GM19023 (cell line): Measurements from ENCODE around the gene CYBA.

ENCODE experiments used
- ATAC-seq: cut with Tn5 transposase; IDR thresholded peaks from one replicate; pipeline ENCODE4 v1.9.1; 2021; ENCODE audit warnings: mild to moderate bottlenecking, moderate library complexity; ENCODE audit not compliant: unreplicated experiment

The CYBA gene

DNA sequence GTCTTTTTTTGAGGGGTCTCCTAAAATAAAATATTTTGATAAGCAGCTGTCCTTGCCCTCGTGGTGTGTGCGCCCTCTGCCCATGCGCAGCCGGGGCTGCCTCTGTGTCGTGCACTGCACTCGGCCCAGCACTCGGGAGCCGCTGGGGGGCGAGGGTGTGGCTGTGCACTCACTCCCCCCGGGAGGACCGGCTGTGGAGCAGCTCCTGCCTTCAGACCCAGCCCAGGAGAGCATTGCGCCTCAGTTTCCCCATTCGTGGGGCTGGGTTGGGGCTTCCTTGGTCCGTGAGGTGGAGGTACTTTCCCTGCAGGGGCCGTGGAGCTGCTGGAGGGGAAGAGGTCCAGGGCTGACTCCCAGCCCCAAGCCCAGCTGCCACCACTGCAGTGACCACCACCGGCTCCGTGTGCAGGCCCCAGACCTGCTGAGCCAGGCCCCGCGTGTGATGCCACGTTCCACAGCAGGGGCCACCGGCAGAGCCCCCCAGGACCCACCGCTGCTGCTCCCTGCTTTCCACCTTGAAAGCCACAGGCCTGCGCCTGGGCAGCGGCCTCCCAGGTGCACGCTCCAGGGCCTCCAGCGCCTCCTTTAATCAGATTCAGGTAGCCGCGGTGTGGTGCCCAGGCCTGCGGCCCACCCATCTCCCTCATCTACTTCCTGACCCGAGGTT lies 18.8 kb downstream of the CYBA start:
- ATAC-seq, result no peak

DNA sequence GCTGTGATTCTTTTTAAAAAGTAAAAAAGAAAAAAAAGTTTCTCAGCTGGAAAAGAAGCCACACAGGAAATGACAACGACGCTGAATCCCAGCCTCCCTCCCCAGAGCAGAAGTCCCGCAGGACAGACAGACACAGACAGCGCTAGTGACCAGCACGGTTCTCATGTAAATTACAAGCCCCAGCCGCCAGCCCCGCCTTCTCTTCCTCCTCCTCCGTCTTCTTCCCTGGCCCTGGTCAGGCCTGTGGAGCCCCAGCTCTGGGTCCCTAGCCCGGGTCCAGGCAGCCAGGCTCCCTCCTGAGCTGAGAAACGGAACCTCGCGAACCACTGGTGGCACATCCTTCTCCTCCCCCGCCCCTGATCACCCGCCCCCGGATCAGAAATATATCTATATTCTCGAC lies 19.5 kb downstream of the CYBA start:
- ATAC-seq, result no peak

DNA sequence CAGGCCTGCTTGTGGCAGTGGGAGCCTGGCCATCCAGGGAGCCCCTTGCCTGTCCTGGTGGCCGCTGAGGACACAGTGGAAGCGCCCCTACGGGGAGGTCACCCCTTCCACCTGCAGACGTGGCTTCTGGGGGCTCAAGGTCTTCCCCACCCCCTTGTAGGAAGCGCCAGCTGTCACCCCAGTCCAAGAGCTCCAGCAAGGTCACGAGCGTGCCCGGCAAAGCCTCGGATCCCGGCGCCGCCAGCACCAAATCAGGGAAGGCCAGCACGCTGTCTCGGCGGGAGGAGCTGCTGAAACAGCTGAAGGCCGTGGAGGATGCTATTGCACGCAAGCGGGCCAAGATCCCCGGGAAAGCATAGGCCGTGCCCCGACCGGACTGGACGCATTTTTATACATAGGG lies 19.9 kb downstream of the CYBA start:
- ATAC-seq, result no peak

DNA sequence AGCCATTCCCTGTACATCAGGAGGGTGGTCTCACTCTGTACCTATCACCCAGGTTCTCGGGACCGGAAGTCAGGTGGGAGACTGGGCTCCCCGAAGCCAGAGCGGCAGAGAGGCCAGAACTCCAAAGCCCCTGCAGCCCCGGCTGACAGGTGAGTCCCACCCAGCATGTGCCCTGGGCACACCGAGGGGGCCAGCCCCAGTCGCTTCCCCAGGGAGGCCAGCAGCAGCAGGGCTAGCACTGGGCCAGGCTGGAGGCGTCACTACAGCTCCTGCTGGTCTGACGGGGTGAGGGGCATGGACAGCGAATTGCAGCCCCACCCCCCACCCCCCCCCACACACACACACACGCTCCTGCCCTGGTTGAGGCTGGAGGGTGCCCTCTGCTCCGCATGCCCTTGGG lies 20.4 kb downstream of the CYBA start:
- no peak for ATAC-seq

DNA sequence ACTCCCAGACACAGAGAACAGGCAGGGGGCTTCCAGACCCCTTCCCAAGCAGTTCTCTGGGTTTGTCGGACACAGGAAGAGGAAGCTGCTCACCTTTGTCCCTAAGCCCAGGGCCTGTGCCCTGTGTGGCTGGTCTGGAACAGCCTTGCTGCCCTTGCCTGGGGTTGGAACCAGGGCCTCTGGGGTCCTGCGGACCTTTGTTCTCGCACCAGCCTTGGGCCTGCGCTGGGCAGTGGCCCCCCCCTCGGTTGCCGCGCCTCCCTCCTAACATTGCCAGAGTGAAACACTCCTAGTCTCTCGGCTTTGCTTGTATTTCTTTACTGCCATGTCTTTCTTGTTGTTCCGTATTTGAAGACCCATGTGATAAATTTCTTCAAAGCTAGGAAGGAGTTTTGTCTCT lies 21.0 kb downstream of the CYBA start:
- no peak for ATAC-seq

DNA sequence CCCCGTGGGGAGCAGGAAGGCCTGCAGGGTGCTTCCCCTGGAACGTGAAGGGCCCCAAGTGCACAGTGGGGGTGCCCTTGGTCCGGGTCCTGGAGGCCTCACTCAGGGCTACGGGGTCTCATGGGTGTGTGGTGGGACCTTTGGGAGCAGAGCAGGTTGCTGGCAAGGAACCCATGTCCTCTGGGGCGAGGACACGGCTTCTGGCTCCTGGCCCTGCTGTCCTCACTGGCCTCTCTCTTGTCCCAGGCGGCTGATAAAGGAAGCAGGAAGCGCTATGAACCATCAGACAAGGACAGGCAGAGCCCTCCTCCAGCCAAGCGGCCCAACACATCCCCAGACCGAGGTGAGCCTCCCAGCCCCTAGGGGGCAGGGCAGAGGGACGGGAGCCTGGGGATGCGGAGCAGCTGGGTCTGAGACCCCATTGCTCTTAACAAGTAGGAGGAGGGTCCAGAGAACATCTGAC lies 22.3 kb downstream of the CYBA start:
- no peak for ATAC-seq

DNA sequence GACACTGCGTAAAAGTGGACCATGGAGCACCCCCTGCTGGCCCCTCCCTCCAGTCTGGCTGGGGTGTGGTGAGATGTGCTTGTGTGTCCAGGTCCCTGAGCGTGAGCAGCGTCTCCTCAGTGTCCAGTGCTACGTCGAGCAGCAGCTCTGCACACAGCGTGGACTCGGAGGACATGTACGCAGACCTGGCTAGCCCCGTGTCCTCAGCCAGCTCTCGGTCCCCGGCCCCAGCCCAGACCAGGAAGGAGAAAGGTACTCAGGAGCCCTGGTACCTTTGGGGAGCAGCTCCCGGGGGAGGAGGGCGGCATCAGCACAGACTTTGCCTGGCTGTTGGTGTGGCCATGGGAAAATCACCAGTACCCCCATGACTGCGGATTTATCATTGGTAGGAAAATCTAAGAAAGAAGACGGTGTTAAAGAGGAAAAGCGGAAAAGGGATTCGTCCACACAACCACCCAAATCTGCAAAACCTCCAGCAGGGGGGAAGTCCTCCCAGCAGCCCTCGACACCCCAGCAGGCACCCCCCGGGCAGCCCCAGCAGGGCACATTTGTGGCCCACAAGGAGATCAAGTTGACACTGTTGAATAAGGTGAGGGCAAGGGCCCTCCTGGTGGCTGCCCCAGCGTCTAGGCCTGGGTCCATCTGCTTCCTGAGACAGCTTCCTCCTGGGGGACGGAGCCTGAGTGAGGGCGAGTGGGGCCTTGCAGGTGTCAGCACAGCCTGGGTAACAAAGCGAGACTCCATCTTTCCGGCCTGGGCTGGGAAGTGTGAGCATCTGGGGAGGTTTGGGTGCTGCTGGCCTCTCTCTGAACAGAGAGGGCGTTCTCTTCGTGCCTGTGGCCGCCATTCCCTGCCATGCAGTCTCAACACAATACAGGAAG lies 23.1 kb downstream of the CYBA start:
- ATAC-seq, result no peak

DNA sequence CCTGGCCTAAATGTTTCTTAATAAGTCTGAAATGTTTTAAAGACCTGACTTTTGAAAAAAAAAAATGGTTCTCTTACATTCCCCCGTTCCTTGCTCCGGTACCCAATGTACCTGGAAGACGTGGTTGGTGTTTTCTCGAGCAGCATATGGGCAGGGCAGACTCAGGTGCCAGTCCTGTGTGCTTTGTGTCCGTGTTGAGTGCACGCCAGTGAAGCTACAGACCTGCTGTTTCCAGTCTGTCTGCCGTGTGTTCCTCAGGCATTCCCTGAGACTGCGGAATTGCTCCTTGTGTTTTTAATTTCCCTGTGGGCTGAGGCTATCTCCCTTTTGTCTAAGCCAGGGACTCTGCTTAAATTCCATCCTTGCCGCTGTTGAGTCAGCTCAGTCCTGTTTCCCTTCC lies 24.2 kb downstream of the CYBA start:
- no peak for ATAC-seq

DNA sequence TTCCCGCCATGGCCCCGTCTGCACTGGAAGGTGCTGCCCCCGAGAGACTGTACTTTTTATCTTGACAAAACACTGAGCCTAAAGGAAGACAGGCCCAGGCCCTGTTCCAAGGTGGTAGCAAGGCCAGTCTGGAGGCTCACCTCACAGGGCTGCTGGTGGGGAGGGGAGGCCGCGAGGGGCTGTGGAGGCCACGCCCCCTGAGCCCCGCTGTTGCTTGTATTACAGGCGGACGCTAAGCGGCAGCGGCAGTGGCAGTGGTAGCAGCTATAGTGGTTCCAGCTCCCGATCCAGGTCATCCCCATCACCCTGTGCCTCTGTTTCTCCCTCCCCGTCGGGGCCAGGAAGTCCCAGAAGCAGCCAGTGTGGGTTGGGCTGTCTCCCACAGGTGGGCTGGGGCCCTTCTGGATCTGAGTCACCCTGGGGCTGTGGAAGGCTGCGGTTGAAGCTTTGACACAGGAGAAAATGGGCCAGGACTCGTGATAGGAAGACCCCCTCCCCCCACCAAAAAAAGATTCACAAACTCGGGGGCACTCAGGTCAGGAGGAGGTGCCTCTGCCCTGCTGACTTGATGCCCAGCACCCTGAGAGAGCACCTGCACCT lies 25.8 kb downstream of the CYBA start:
- ATAC-seq, result no peak

DNA sequence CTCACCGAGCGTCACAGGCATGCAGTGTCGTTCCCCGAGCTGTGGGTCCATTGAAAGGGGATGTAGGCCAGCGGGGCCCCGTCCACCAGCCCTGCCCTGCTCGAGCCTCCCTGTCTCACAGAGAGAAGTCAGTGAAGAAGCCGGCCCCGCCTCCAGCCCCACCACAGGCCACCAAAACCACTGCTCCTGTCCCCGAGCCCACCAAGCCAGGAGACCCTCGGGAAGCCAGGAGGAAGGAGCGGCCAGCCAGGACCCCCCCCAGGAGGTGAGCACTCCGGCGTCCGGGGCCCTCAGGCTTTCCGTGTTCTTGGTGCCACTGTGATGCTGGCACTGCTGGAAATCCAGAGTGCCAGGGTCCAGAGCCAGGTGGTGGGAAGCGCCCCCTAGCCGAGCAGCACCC lies 26.4 kb downstream of the CYBA start:
- ATAC-seq, result no peak

DNA sequence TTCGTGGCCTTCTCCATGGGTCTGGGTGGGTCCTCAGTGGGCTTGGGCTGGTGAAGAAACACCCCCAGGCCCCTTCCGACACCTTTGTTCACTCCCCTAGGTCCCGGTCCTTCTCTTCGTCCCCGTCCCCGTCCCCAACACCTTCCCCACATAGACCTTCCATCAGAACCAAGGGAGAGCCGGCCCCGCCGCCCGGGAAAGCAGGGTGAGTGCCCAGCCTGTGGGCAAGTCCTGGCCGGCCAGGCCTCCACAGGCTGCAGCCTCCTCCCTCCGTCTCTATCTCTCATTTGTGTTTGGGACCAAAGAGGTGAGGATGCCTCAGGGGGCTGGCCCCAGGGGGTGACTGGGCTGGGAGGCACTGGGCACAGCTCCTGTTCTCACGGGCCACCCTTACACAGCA lies 27.0 kb downstream of the CYBA start:
- ATAC-seq, result no peak

DNA sequence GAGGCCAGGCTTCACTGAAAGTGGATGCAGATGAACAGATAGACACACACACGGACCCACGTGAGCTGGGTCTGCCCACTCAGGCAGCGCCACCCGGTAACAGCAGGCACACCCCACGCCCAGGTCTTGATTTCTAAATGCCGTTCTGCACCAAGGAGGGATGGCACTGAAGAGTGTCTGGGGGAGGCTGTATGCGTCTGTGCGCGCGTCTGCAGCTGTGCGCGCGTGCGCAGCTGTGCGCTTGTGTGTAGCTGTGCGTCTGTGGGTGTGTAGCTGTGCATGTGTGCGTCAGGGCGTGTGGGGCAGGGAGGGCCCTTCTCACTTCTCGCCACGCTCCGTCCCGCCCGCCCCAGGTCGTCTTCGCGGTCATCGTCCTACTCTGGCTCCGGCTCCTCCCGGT lies 28.0 kb downstream of the CYBA start:
- no peak for ATAC-seq

DNA sequence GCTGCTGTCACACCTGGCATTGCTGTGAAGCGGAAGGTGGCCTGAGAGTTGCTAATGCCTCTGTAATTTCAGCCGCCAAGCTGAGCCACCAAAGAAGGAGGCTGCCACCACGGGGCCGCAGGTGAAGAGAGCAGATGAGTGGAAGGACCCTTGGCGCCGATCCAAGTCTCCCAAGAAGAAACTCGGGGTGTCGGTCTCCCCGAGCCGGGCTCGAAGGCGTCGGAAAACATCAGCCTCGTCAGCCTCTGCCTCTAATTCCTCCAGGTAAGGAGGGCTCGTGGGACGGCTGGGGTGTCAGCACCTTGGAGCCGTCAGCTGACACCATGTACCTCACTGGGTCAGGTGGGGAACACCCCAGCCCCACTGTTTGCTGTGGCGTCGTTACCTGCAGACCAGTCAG lies 28.7 kb downstream of the CYBA start:
- ATAC-seq, result no peak

DNA sequence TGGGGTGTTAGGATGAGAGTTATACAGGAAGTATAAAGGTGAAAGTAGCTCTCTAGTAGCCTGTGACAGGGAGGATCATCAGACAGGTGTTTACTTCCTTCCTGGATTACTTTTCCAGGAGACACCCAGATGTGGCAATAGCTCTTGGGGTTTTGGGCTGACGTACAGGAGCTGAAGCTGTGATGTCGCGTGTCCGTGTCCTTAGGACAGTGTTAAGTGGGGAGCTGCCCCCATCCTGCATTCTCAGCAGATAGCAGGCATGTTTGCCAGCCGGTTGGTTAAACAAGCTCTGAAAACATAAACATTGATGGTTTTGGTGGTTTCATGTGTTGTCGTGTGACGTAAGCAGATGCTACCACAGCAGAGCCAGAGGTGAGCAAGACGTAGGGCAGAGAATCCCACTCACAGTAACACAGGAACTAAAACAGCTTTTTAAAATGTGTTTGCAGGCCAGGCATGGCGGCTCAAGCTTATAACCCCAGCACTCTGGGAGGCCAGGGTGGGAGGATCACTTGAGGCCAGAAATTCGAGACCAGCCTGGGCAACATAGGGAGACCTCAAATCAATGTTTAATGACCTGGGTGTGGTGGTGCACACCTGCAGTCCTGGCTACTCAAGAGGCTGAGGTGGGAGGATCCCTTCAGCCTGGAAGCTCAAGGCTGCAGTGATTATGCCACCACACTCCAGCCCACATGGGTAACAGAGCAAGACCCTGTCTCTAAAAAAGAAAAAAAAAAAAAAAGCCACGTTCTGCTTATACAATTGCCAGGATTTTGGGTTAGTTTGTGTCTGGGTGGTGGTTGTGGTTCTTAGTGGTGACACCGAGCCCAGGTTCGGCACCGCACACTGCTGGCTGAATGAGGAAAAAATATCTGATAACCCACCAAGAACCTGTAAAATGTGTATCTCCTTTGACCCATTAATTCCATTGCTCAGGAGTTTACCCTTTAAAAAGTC lies 30.7 kb downstream of the CYBA start:
- ATAC-seq, result no peak

DNA sequence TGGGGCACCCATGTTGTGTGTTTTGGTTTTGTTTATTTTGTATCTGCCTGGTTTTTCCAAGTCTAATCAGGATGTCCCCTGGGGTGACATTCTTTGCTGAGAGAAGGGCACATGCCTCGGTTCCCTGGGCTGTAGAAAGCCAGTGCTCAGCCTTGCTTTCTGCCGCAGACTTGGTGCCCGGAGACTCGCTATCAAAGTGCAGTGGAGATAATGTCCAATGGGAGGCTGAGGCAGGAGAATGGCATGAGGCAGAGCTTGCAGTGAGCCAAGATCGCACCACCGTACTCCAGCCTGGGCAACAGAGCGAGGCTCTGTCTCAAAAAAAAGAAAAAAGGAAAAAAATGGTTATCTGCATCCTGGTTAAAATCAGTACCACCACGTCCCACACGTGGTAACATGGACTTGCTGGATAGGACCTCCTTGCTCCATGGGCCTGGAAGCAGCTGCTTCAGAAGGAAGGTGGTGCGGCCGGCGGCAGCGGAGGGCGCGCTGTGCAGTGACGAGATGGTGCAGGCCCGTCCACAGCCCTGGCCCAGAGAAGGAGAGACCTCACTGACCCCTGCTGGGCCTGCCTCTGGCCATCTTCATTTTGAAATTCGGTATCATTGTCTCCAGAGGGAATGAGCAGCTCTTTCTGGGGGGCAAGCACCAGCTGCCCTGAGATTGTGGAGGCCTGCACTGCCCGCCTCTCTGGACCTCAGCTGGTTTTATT lies 31.7 kb downstream of the CYBA start:
- no peak for ATAC-seq

DNA sequence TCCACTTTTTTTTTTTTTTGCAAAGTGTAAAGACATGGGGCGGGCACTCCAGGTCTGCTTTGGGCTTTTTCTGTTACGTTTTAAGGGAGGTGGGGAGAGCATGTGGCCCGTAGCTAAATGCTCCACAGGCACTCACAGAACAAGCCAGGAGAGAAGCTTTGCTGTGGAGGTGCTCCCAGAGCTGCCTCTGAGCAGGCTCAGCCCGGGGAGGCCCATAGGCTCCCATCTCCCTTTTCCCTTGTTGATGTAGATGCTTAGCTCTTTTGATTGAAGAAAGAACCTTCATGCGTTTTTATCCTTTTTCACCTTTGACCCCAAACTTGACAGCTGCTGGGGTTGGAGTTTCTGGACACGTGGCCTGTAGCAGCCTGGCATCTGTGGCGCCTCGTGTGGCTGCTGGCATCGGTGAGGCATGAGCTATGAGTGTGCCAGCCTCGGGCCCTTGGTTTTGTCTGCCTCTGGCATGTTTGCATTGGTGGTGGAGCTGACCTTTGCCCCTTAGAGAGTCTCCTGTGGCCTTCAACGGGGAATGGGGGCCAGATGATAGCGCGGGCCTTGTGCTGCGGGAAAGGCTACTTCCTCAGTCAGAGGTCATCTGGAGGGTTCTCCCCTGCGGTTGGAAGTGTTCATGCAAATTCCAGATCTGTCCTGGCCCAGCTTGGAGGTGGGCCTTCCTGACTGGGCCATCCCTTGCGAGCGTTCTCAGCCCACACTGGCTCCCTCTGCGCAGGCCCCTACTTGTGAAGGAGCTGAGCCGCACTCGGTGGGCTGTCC lies 32.5 kb downstream of the CYBA start:
- no peak for ATAC-seq

DNA sequence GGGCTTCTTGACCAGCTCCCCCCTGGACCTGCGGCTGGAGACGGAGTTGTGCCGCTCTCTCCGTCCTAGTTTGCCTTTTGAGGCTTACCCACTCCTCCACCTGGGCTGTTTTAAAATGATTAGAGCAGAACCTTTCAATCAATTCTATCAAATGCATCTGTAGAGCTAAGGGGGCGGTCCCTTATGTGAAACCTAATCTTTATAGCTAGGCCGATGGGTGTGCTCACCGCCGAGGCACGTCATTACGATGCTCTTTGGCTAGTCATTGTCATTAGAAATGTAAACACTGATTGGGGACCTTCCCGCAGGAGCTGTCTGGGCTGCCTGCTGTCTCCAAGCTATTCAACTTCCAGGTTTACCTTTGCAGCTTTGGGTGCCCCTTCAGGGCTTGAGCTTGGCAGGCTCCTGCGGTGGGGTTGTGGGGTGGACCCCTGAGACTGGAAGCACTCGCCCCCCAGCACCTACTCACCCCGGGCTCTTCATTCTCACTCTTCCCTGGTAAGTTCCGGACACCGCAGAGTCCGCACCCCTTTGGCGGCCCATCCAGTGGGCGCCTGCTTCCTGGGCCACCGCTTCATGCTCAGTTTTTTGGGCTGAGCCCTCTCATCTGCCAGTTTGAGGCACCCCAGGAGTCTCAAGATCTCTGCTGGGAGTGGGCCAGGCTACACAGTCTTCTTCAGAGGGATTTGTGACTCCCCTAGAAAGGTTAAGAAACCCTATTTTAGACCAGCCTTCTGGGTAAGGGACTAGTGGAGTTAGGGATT lies 33.4 kb downstream of the CYBA start:
- no peak for ATAC-seq

DNA sequence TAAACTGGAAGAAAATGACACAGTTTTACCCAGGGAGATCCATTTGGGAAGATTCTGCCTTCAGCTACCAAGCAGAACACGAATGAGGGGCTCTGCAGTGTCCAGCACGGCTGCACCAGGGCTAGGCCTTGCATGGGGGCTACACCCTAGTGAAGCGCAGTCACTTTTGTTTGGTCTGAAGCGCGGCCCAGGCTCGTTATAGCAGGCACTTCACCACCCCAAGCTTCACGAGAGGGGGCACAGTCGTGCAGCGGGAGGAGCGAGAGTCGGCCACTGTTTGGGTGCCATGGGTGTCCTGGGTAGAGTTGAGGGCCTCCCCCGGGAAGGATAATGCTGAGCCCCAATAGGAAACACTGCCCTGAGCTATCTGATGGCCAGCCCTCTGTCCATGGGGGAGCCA lies 34.1 kb downstream of the CYBA start:
- no peak for ATAC-seq

DNA sequence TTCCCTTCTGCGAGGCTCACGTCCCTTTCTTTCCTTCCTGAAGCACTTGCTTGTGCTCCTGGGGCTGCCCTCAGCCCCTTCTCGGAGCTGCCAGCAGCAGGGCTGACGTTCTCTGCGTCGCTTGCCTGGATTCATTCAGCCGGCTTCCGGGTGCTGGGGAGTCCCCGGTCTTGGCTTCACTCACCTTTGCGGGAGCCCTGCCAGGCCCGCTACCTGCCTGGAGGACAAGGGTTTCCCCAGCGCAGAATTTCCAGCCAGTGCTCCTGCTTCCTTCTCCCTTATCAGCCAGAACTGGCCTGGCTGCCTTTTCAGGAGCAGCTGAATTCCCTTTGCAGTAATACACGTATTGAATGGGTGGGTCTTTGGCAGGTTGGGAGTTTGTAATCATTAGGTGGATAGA lies 34.5 kb downstream of the CYBA start:
- ATAC-seq, result no peak
